Adrenal gland (tissue), 12 donors: ENCODE data around the gene CPNE4. TPM values are rescaled to one million over a fixed set of nuclear protein-coding genes. Genes with fewer than 3 reads are reported as not detected.

Experiments
- DNase-seq, 7 donors: peaks; one replicate each; pipeline ENCODE4 v3.0.0-alpha.2; 2019 to 2020
- H3K27ac ChIP-seq, 5 donors: fragments of 200-600 bp; sonication (generic) in 4 of 5; 1 replicate in 3 of 5; 2 replicates in 2 of 5; pipeline versions ENCODE4 v1.5.1 to v1.8.0; 2016 to 2020; ENCODE audit warnings: mild to moderate bottlenecking in 1 of 5
- H3K27me3 ChIP-seq: fragments of 200-600 bp; 2 replicates; pipeline ENCODE4 v1.8.0; 2021
- H3K36me3 ChIP-seq, 2 donors: fragments of 200-600 bp; replicated peaks in 1 of 2; 1 replicate in 1 of 2; 2 replicates in 1 of 2; pipeline versions ENCODE4 v1.5.1 to v1.8.0; 2018 to 2022
- H3K4me1 ChIP-seq, 2 donors: fragments of 200-600 bp; replicated peaks in 1 of 2; 1 replicate in 1 of 2; 2 replicates in 1 of 2; pipeline versions ENCODE4 v1.5.1 to v1.8.0; 2018 to 2021
- H3K4me3 ChIP-seq, 4 donors: fragments of 200-600 bp; sonication (generic) in 3 of 4; one replicate each; pipeline ENCODE4 v1.5.1; 2016 to 2018
- H3K9me3 ChIP-seq, 3 donors: fragments of 200-600 bp; sonication (generic) in 1 of 3; replicated peaks in 1 of 3; 1 replicate in 2 of 3; 2 replicates in 1 of 3; pipeline versions ENCODE4 v1.5.1 to v1.8.0; 2016 to 2021
- POLR2A ChIP-seq, 2 donors: fragments of 450-650 bp; IDR thresholded peaks; one replicate each; pipeline ENCODE4 v1.6.1; 2017; ENCODE audit warnings: antibody characterized with exemption in 2 of 2, mild to moderate bottlenecking in 2 of 2, moderate library complexity in 1 of 2
- WGBS, 4 donors: extraction: QIAGEN DNeasy Blood & Tissue Kit in 2 of 4; methylation state at CpG; one replicate each; pipeline versions ENCODE4 v1.1.5 to v1.1.7; 2013 to 2017; 5-methylcytosine and 5-hydroxymethylcytosine counted together
- intact Hi-C, 2 donors: fragments of 100-400 bp; cut with DNase I; formaldehyde crosslinking; loops; one replicate each; pipeline versions ENCODE4 v1.14.1 to v1.15.0; 2022 to 2023
- polyA plus RNA-seq, 3 donors: library from polyadenylated mRNA; stranded (reverse); fragments of 200-250 nt in 2 of 3; fragments of 350-450 nt in 1 of 3; fragmentation: Illumina TruSeq in 1 of 3; extraction: RNeasy Lipid Tissue Mini Kit (QIAGEN cat#74804) in 1 of 3; gene quantifications; one replicate each; pipeline ENCODE4 v1.2.3, GENCODE V29; 2013 to 2014
- total RNA-seq, 9 donors: library from RNA; depleted of rRNA in 4 of 9; stranded (reverse); fragments of >200 nt in 4 of 9; fragments of 120-200 nt in 1 of 9; fragmentation: NEBNext Ultra II Directional in 1 of 9; extraction: Animal tissue kit (Norgen Biotek cat#: 25700) in 1 of 9; gene quantifications; one replicate each; pipeline versions ENCODE4 v1.1.0 to v1.2.4, GENCODE V29; 2013 to 2023
- TF ChIP-seq, protein P1 (sequence below), 6 experiments: fragments of 450-650 bp in 4 of 6; fragments of 200-600 bp in 2 of 6; sonication (generic) in 1 of 6; IDR thresholded peaks; 1 replicate in 5 of 6; 2 replicates in 1 of 6; pipeline versions ENCODE4 v1.5.1 to v1.8.0; 2016 to 2021; ENCODE audit warnings: antibody characterized with exemption in 6 of 6, mild to moderate bottlenecking in 2 of 6, moderate library complexity in 1 of 6
- donor health status: healthy with polysubstance abuse.
- donor health status: Bipolar disorder and iron deficiency.
- donor health status: DM: yes; HTN: yes; CAD: no.
- donor health status: DM: no; HTN: no; CAD: no.
- donor health status: DM: no; HTN: no; CAD: no.
- donor health status: DM: yes; HTN: yes; CAD: no.

The CPNE4 gene
- total and polyA plus RNA-seq, 12 donors: 0.11 to 7.5 (median 0.59) TPM

DNA sequence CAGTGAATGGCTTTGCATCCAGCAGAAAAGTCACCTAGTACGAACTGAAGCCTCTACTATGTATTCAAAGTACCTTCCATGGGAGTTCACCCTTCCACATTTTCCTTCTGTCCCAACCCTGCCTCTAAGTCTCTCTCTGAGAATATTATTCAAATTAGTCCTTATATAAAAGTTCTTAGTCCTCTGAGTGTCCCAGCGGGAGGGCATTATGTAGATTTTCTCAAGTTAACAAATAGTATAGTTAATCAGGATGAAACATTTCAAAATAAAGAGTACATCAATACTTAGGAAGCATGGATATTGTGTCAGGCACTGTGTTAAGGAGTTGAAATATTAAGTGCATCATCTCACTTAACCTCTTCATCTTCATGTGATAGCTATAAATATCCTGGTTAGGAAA, 223.3 kb downstream of the CPNE4 start:
- 66 to 76% (median 69%) methylated on average over 2 of the region's 2 CpGs for WGBS, 4 donors
- H3K36me3 ChIP-seq: no peaks in the 10 kb centered on the region
- no peak for DNase-seq
- intact Hi-C loops: no loop called here
- H3K27me3 ChIP-seq: no peaks in the 10 kb centered on the region
- H3K4me3 ChIP-seq: no peak overlapping the region
- no peak for TF ChIP-seq POLR2A (IDR thresholded peaks at IDR 0.05)
- TF ChIP-seq, protein P1, sequence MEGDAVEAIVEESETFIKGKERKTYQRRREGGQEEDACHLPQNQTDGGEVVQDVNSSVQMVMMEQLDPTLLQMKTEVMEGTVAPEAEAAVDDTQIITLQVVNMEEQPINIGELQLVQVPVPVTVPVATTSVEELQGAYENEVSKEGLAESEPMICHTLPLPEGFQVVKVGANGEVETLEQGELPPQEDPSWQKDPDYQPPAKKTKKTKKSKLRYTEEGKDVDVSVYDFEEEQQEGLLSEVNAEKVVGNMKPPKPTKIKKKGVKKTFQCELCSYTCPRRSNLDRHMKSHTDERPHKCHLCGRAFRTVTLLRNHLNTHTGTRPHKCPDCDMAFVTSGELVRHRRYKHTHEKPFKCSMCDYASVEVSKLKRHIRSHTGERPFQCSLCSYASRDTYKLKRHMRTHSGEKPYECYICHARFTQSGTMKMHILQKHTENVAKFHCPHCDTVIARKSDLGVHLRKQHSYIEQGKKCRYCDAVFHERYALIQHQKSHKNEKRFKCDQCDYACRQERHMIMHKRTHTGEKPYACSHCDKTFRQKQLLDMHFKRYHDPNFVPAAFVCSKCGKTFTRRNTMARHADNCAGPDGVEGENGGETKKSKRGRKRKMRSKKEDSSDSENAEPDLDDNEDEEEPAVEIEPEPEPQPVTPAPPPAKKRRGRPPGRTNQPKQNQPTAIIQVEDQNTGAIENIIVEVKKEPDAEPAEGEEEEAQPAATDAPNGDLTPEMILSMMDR (IDR thresholded peaks at IDR 0.05): no peak
- H3K9me3 ChIP-seq: no peaks in the 10 kb centered on the region
- no peak overlapping the region for H3K27ac ChIP-seq
- H3K4me1 ChIP-seq: no peaks in the 10 kb centered on the region

DNA sequence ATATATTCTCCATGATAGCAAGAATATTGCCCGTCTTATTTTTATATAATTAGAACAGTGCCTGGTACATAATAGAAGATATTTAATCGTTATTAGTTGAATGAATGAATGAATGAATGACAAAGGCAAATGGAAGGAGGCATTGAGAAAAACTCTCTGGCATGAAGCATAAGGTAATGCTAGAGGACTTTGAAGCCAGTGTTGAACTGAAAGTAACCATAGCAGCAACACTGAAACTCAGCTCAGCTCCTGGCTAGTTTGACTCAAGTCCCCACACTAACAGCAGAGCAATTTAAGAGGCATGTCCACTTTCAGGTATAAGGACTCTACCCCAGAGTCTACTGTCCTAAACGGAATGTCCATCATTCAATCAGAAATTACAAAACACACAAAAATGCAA, 227.0 kb downstream of the CPNE4 start:
- Histone ChIP-seq H3K27me3 (no peaks in the 10 kb centered on the region), H3K4me1 (no peaks in the 10 kb centered on the region), H3K4me3 (no peak overlapping the region), H3K36me3 (no peaks in the 10 kb centered on the region), H3K27ac (no peak overlapping the region), H3K9me3 (no peaks in the 10 kb centered on the region)
- no peak for TF ChIP-seq POLR2A (IDR thresholded peaks at IDR 0.05)
- TF ChIP-seq, protein P1 (IDR thresholded peaks at IDR 0.05): no peak
- WGBS, 4 donors: 79 to 85% (median 82%) methylated on average over 3 of the region's 3 CpGs
- intact Hi-C loops: no loop called here
- DNase-seq: no peak

DNA sequence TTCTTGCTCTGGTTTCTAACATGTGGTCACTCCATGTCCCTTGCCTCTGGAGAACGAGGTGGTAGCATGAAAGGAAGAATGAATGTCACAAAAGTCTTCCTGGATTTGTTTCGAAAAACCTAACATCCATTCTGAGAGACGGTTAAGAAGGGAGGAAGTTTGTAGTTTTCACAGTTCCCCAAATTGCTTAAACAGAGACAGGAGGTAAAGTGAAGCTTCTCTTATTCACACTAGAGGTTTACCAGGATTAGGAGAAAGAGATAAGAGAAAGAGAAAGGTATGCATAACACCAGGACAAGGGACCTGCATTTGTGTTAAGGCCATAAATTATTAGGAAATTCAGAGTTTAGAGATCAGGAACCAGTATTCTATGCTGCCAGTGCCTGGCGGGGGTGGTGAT, 228.1 kb downstream of the CPNE4 start:
- intact Hi-C loops: no loop called here
- 58 to 66% (median 65%) methylated on average over 4 of the region's 4 CpGs for WGBS, 4 donors
- Histone ChIP-seq H3K27ac (no peak overlapping the region), H3K4me3 (no peak overlapping the region), H3K4me1 (no peaks in the 10 kb centered on the region), H3K27me3 (no peaks in the 10 kb centered on the region), H3K9me3 (no peaks in the 10 kb centered on the region), H3K36me3 (no peaks in the 10 kb centered on the region)
- no peak for TF ChIP-seq POLR2A (IDR thresholded peaks at IDR 0.05)
- TF ChIP-seq, protein P1 (IDR thresholded peaks at IDR 0.05): no peak
- no peak for DNase-seq

DNA sequence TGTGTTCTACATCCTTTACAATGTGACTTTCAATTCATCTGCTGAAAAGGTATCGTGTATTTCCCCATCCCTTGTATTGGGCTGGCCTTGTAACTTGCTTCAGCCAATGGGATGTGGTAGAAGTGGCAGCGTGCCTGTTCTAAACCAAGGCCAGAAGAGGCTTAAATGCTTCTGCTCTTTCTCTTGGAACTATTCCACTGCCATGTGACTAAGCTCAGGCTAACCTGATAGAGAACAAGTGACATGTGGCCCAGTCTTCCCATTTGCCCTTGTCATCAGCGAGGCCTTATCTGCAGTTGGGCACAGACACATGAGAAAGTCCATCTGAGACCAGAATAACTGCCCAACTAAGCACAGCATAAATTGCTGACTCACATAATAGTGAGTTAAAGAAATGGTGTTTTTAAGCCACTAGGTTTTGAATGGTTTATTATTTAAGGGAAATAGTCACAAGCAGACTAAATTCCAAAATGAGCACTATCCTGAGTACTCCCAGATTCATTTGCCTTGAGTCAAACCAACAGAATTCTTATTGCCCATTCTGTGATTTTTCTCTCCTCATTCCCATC, 230.2 kb downstream of the CPNE4 start:
- H3K9me3 ChIP-seq: no peaks in the 10 kb centered on the region
- peak; percentile 53 to 82 (median 74) for DNase-seq
- H3K27ac ChIP-seq: no peak overlapping the region
- intact Hi-C loops: no loop called here
- no peak overlapping the region for H3K4me3 ChIP-seq
- no peaks in the 10 kb centered on the region for H3K36me3 ChIP-seq
- WGBS, 4 donors: 46 to 53% (median 49%) methylated on average over 3 of the region's 3 CpGs
- H3K4me1 ChIP-seq: no peaks in the 10 kb centered on the region
- no peaks in the 10 kb centered on the region for H3K27me3 ChIP-seq
- TF ChIP-seq, protein P1 (IDR thresholded peaks at IDR 0.05): no peak
- TF ChIP-seq POLR2A (IDR thresholded peaks at IDR 0.05): no peak
